GM18511 (cell line): Measurements from ENCODE around the gene JARID2.

ENCODE experiments used
- ATAC-seq: cut with Tn5 transposase; IDR thresholded peaks from one replicate; pipeline ENCODE4 v1.9.1; 2021; ENCODE audit warnings: mild to moderate bottlenecking, moderate library complexity; ENCODE audit not compliant: unreplicated experiment

The JARID2 gene

GRCh38 chr6:15391500-15391899 lies 145.6 kb downstream of the JARID2 start:
- no peak for ATAC-seq

GRCh38 chr6:15392182-15392581 lies 146.3 kb downstream of the JARID2 start:
- ATAC-seq, result no peak

- ATAC-seq, result no peak
Measured at GRCh38 chr6:15393605-15394004, 147.7 kb downstream of the JARID2 start.

GRCh38 chr6:15395087-15395486 lies 149.2 kb downstream of the JARID2 start:
- ATAC-seq, result no peak

- no peak for ATAC-seq
Measured at GRCh38 chr6:15396808-15397207, 150.9 kb downstream of the JARID2 start.

- peak; percentile 83 for ATAC-seq
Measured at GRCh38 chr6:15398633-15399275, 152.9 kb downstream of the JARID2 start.

- ATAC-seq, result no peak
Measured at GRCh38 chr6:15399641-15400470, 154.0 kb downstream of the JARID2 start.

GRCh38 chr6:15400572-15401004 lies 154.7 kb downstream of the JARID2 start:
- no peak for ATAC-seq

- ATAC-seq, result no peak
Measured at GRCh38 chr6:15401120-15401519, 155.3 kb downstream of the JARID2 start.

- ATAC-seq, result no peak
Measured at GRCh38 chr6:15401769-15402250, 155.9 kb downstream of the JARID2 start.

- no peak for ATAC-seq
Measured at GRCh38 chr6:15402406-15403045, 156.7 kb downstream of the JARID2 start.

GRCh38 chr6:15403094-15403755 lies 157.4 kb downstream of the JARID2 start:
- ATAC-seq, result no peak

- ATAC-seq, result no peak
Measured at GRCh38 chr6:15404685-15404980, 158.8 kb downstream of the JARID2 start.

- ATAC-seq, result no peak
Measured at GRCh38 chr6:15405129-15406068, 159.5 kb downstream of the JARID2 start.

GRCh38 chr6:15406452-15406851 lies 160.6 kb downstream of the JARID2 start:
- no peak for ATAC-seq

GRCh38 chr6:15408008-15408407 lies 162.1 kb downstream of the JARID2 start:
- no peak for ATAC-seq

- no peak for ATAC-seq
Measured at GRCh38 chr6:15408758-15409157, 162.9 kb downstream of the JARID2 start.

- ATAC-seq, result no peak
Measured at GRCh38 chr6:15409301-15410125, 163.6 kb downstream of the JARID2 start.

- ATAC-seq, result no peak
Measured at GRCh38 chr6:15410126-15410391, 164.2 kb downstream of the JARID2 start.

- ATAC-seq, result no peak
Measured at GRCh38 chr6:15410752-15411151, 164.9 kb downstream of the JARID2 start.
